COLO829 (cell line): ENCODE measurements around the gene EEF1B2.
A peak's percentile ranks its signal among the peaks of the same experiment; 100 is the strongest.
"Not testable (repeated sequence)": the region's sequence is repeated elsewhere in the genome, so short reads cannot be mapped to it uniquely, and the experiment has no call there.

Source experiments
- DNase-seq: peaks from one replicate; pipeline ENCODE4 v3.0.0; 2012; ENCODE audit warnings: low spot score

The EEF1B2 gene

DNA sequence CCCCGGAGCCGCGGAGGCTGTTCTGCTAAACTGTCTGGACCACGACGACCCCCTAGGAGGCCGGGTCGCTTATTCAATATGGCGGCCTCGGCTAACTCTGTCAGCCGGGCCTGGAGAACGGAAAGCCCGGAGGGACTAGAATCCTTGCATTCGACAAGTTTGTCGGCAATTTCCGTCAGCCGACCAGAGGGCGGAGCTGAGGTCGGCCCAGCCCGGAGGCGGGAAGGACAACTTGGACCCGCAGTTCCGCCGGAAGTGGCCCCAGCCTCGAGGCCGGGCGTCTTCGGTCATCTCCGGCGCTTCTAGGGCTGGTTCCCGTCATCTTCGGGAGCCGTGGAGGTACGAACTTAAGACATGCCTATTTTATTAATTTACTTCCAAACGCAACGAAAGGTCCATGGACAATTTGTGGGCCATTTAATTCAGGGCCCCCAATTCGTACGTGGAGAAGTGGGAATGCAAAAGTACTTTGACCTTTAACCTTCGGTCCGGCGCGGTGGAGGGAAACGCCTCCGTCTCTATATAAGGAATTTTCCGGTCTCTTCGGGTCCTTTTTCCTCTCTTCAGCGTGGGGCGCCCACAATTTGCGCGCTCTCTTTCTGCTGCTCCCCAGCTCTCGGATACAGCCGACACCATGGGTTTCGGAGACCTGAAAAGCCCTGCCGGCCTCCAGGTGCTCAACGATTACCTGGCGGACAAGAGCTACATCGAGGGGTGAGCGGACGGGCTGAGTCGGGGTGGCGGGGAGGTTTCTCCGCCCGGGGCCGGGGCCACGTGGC, at the start of gene EEF1B2, which contains the start of gene NDUFS1:
Gene EEF1B2 (plus strand): TSS at position 550 of the 779 bp plus-strand sequence. CDS start 85 bp downstream, at position 635.
Gene NDUFS1 (minus strand): TSS at position 99 of the 779 bp plus-strand sequence. CDS start 5,766 bp downstream, outside the sequence.
- DNase-seq: peak; percentile 96

DNA sequence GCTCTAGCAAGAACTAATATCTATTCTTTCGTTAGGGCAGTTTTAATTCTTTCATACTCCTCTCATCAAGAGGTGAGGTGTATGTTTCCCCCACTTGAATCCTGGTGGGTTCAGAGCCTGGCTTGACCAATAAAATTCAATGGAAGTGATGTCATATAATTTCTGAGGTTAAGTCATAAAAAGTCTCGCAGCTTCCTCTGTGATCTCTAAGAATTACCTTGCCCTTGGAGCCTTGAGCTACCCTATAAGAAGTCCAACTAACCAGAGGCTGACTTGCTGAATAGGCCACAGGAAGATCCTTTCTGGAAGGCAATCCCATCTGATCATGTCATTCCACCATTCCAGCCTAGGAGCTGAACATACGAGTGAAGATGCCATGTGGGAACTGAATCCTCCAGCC, 47.6 kb upstream of the EEF1B2 start:
- DNase-seq: no peak

DNA sequence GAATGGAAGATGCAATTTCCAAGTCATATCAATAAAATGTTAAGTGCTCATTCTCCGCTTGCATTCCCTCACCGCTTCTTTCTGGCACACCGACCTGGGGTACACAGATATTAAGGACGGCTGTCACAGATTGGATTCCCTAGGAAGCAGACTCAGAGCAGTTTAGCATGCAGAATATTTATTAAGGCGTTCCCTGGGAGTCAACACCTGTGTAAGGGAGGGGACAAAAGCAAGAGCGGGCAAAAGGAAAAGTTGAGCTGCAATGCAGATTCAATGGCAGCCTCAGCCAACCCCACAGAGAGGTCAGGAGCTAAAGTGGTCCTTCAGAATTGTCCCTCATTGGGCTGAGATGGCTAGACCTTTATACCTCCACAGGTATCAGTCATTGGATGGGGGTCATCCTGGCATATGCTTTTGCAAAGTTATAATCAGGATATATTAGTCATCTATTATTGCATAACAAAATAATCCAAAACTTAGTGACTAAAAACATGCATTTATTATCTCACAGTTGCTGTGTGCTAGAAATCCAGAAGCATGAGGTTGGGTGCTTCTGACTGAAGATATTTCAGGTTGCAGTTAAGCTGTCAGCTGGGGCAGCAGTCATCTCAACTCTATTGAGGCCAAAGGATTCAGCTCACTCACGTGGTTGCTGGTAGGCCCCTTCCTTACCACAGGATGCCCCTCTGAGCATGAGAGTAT, 46.7 kb upstream of the EEF1B2 start:
- DNase-seq: no peak

DNA sequence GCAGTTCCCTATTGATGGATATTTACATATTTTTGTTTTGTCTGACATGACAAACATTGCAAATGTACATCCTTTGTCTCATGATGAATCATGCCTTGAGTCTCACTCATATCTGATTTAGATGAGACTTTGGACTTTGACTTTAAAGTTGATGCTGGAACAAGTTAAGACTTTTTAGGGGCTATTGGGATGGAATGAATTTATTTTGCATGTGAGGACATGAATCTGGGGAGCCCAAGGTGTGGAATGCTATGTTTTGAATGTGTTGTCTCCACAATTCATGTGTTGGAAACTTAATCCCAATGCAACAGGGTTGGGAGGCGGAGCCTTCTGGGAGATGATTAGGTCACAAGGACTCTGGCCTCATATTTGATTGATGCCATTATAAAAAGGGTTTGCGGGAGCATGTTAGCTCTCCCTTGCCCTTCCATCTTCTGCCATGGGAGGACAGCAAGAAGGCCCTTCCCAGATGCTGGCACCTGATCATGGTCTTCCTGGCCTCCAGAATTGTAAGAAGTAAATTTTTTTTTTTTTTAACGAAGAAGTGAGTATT, 44.6 kb upstream of the EEF1B2 start:
- no peak for DNase-seq

DNA sequence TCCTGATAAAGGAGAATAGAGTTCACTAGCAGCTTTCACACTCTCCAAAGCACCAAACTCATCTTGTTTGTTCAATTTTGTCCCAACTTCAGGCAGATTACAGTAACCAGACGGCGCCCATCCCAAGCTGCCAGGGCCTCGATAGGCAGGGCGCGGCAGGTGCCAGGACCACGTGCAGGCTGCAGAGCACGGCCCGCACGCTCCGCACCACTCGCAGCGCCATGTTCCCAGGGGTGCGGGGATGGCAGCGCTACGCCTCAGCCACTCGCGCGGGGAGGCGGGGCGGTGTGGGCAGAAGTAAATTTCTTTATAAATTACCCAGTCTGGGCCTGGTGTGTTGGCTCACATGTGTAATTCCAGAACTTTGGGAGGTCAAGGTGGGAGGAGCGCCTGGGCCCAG, 43.4 kb upstream of the EEF1B2 start:
- no peak for DNase-seq

DNA sequence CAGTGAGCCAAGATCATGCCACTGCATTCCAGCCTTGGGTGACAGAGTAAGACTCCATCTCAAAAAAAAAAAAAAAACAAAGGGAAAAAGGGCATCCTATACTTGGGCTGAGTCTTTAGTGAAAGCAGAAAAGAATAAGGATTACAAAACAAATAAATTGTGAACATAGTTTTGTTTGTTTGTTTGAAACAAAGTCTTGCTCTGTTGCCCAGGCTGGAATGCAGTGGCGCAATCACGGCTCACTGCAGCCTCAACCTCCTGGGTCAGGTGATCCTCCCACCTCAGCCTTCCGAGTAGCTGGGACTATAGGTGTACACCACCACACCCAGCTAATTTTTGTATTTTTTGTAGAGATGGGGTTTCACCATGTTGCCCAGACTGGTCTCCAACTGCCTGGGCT, 37.1 kb upstream of the EEF1B2 start:
- not testable (repeated sequence) for DNase-seq

DNA sequence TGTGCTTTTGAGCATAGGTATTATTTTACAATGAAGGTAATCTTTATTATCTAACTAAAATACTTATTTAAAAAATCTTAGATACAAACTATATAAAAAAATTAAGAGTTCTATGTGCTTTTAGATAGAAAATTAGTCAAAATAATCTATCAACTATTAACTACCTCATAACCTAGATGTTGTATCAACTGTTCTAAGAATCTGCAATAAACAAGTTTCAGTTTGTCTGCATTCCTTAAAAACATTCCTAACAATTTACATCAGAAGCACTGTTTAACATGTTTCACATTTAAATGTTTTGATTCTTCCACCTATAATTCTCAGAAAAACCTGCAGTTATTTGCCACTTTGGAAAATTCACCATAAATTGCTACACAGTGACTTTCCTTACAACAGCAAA, 33.8 kb upstream of the EEF1B2 start:
- DNase-seq: no peak

DNA sequence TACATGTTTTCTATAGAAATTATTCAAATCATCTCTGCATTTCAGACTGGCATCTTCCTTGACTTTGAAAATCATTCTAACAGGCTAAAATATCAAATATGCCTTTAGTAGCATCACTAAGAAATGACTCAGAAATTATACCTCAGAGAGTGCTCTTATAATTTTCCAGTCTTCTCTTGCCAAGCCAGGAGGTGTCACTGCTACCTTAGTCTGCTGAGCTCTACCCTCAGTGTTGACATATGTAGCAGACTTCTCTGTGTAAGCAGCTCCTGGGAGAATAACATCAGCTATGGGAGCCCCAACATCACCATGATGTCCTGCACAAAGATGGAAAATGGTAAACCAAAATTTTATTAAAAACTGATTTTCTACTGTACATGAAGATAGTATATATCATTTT, 32.0 kb upstream of the EEF1B2 start:
- DNase-seq: no peak

DNA sequence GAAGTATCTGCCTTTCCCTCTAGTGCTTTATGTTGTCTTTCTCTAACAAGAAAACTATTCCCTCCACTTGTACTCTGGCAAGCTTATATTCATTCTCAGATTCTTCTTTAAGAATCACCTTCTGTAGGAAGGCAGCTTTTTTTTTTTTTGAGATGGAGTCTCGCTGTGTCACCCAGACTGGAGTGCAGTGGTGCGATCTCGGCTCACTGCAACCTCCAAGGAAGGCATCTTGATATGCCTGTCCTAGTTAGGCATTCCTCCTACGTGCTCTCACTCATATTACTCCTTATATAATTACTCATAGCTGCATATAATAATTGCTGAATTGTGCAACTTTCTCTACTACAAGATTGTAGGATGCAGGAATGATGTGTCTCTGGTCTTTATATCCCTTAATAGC, 16.2 kb upstream of the EEF1B2 start:
- no peak for DNase-seq

DNA sequence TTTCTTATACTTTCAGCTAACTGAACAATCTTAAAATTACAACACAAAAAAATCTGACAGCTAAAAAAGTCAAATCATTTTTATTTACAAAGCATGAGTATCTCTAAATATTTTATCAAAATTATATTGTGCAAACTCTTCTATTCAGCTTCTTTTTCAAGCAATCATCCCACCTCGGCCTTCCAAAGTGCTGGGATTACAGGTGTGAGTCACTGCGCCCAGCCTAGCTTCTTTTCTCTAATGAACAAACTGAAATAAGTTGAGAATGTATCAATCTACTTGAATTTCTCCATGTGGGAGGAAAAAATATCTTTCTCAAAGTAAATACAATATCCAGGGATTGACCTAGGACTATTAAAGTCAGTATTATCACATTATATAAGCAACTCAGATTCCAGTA, 15.3 kb upstream of the EEF1B2 start:
- no peak for DNase-seq

DNA sequence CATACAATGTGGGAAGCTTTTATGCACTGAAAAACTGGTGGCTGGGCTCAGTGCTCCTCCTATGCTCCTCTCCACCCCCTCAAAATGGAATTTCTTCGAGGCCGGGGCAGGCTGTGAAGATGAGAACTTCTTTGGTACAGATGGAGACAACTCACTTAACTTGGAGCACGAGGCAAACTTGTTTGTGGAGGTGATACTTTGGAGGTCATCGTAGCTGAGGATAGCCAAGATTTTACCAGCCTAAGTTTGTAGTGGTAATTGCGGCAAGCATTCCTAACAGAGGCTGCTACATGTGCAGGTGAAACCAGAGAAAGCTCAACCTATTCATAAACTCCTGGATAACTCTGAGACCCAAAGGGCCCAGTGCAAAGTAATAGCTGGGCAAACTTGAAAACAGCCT, 14.0 kb upstream of the EEF1B2 start:
- no peak for DNase-seq

DNA sequence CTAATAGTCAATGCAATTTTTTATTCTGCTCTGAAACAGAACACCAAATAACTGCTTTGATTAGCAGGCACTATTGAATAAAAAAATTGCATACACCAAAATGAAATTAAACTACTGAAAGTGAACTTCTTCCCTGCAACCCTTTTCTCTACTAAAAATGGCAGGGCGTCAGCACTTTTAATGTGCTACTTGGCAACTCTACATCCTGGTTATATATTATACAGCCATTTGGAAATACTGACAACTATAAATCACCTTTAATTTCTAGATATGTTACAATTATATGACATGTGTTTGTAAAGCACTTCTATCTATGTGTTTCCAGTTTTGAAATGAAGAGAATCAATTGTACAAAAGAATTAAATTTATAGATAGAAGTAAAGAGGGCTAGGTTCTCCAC, 10.4 kb upstream of the EEF1B2 start:
- DNase-seq: no peak

DNA sequence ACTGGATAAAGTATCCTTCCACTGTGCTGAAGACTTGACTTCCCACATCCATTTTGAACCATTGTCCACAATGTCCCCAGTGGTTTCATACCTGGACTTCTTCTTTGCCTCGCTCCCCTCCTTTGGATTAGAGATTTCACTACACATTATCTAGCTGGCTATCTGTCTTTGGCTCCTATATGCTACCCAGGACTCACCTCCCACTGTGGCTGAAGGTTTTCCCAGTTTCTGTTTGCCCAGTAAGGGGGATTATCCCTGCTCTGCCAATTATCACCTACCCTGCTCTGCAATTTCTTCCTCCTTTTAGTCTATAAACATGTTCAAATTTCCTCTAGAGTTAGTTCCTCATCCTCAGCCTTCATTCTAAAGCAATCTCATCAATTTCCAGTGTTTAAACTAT, 9.5 kb upstream of the EEF1B2 start:
- no peak for DNase-seq

DNA sequence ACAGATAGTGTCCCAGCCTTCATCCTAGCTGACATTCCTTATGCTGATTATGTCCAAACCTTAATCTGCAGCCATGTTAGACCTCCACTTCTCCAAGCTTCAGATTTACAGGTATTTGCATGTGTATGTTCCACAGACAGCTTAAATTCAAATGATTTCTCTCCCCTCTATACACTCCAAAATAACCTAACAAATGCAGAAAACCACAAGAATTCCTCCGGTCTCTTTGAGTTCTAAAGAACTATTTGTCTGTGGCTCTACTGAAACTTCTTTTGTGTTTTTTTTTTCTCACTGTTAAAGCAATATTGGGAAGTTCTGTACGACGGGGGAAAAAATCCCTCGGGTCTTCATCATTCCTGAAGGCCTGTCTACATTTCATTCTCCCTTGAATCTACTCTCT, 9.1 kb upstream of the EEF1B2 start:
- no peak for DNase-seq

DNA sequence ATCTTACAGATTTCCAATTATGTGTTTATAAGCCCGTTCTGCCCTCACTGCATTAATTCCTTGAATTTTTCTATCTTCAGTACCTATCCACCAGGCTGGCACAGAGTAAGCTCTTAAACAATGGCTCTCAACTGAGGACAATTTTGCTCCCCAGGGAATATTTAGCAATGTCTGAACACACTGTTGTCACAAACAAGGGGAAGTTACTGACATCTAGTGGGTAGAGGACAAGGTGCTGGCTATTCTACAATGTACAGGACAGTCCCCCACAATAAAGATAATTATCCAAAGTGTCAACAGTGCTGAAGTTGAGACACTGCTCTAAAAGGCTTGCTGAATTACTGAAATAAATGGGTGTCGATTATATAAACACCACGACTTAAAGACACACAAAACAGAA, 5.5 kb upstream of the EEF1B2 start:
- DNase-seq: no peak

DNA sequence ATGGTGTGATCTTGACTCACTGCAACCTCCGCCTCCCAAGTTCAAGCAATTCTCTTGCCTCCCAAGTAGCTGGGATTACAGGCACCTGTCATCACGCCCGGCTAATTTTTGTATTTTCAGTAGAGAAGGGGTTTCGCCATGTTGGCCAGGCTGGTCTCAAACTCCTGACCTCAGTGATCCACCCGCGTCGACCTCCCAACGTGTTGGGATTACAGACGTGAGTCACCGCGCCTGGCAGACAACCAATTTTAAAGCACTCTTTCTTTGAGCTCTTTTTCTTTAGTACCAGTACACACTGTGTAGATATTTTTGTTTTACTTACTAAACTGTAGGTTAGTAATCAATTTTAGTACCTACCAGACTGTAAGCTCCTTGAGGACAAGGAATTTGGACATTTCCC, 2.7 kb upstream of the EEF1B2 start:
- not testable (repeated sequence) for DNase-seq

DNA sequence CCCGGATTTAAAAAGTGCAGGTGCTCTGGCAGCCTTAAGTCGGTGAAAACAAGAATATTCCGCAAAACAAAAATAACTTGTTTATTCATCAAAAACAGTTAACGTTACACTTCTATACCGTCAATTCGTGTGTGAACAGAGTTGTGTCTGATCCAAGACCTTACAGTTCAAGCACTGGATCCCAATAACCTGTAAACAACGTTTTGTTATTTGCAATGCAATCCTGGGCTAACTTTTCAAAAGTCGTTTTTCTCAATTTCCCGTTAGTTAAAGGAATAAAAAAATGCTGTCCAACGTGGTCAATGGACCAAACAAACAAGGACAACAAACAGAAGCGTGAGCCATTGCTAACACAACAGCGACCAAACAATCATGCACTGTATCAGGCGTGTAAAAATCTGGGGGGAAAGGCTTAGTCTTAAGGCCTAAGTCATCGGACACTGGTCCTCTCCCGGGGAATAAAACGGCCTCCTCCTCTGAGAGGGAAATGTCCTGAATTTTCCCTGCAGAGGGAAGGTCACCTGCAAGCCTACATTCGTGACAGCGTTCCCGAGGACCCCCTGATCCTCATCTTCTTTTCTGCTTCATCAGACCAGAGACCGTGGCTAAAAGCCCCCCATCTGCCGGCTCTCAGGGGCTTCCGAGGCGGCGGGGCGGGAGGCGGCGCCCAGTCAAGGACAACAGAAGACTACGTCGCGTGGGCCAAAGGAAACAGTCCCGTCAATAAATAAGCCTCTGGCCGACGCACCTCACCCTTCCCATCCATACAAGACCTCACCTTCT, 941 bp upstream of the EEF1B2 start:
- DNase-seq: peak; percentile 17

DNA sequence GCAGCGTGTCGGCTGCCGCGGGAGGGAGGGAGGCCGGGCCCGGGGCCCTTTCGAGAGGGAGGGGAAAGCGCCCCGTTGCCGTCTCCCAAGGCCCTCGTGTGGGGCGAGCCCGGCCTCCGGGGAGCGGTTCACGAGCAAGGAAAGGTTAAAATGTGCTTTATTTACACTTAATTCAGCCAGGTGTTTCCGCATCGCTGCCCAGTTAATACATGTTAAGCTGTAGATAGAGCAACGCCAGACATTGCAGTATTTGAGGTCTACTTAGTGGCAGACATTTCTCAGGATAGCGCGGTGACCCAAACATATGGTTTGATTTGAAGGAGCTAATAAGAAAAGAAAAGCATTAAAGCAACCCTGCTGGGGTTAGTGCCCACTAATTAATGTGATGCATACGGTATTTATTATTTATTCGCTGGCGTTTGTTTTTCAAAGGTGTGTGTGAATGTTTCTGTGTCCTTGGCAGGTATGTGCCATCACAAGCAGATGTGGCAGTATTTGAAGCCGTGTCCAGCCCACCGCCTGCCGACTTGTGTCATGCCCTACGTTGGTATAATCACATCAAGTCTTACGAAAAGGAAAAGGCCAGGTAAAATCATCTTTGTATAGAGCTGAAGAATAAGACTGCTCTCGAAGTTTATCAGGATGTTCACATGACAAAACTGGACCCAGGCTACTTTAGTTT, 571 bp downstream of the EEF1B2 start:
- no peak for DNase-seq

DNA sequence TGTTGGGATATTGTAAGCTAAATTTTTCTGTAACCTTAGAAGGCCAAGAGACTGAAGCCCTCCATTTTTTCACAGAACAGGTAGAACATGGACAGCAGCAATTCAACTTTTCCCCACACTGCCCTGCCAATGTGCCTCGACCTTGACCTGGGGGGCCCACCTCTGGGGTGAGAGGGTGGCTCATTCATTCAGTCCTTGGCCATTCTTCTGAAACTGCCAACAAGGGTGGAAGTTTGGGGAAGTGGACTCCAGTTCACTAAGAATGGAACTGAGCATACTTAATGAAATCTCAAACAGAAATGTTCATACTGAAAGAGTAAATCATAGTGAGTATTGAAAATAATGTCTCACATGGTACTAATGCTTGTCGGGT, 1.1 kb downstream of the EEF1B2 start:
- DNase-seq: no peak

DNA sequence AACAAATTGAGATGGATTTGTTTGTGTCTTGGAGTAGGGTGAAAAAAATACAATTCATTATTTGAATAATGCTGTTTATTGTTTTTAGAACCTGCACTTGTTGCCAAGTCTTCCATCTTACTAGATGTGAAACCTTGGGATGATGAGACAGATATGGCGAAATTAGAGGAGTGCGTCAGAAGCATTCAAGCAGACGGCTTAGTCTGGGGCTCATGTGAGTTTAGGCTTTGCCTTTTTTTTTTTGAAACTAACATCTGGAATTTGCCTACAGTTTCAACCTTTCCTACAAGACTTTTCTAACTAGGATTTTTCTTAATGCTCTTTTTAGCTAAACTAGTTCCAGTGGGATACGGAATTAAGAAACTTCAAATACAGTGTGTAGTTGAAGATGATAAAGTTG, 2.7 kb downstream of the EEF1B2 start:
- DNase-seq: not testable (repeated sequence)

DNA sequence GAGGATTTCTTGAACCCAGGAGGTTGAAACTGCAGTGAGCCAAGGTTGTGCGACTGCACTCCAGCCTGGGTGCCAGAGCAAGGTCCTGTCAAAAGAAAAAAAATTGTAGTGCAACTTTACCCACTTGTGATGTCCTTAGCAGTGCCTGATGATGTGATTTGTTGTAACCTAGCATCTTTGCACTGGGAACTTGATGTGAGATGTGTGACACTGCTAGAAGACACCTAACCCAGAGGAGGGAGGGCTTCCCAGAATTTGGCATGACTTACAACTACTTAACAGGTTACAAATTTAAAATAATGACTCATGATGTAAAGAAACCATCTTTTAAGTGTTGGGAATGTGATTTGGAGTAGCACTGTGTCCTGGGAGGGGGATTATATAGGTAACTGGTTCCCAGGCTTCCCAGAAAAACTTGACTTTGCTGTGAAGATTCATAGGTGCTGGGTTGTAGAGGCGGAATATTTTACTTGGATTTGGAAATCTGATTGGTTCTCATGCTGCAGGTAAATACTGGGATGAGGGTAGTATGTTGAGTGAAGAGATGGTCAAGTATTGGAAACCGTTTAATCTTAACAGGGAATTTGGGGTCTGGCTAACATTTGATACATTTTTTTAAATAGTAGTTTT, 3.7 kb downstream of the EEF1B2 start:
- DNase-seq: no peak
